ENCODE data around the gene ELMO3. TPM values are rescaled to one million over a fixed set of nuclear protein-coding genes. Genes with fewer than 3 reads are reported as not detected.

The ELMO3 gene
- total RNA-seq, 1 donor from 2014 or later = not detected

DNA sequence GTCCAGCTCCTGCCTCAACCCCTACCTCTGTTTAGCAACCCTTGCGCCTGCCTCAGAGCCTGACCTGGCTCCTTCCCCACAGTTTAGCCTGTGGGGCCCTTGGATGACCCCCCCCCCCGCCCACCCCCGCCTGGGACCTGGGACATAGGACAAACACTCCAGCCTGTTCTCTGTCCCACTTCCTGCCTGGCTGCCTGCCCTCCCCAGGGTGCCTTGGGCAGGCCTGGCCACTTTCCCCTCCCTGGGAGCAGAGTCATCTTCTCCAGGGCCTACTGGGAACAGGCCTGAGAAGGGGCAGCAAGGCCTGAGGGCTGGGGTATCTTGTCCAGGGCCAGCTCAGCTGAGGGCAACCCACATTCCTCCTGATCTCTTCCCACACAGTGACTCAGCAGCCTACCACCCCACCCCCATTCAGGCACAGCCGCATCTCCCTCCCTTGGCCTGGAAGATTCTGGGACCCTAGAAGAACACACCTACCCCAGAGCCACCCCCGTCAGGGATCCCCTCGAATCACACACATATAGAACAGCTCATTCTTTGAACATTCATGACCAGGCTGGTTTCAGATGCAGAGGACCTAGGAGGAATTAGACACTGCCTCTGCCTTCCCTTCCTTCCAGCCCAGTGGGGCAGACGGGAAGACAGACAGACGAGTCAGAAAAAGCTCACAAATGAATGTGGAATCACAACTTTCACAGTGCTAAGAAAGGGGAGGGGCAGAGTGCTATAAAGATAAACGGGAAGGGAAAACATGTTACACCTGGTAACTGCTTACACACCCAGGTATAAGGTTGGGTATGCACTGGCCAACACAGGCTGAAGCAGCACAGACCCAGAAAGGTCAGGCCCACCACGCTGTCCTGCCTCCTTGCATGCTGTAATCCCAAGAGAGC lies 42.3 kb downstream of the ELMO3 start:
- intact Hi-C loops (cut with DNase I) = loop anchor here (10.0 kb wide), 3 partner anchors 424 to 604 kb away; partner anchors contain the start of genes ACD, C16orf86, CENPT and ENKD1
- Histone ChIP-seq H3K4me3 (no peak overlapping the region), H3K27me3 (no peaks in the 10 kb centered on the region), H3K27ac (peak overlapping the region; percentile 87), H3K4me1 (peaks cover 18 to 32% of the 10 kb centered on the region in 2 donors), H3K9me3 (no peaks in the 10 kb centered on the region), H3K36me3 (peaks cover 24 to 28% of the 10 kb centered on the region in 2 donors)
- TF ChIP-seq, protein P1, sequence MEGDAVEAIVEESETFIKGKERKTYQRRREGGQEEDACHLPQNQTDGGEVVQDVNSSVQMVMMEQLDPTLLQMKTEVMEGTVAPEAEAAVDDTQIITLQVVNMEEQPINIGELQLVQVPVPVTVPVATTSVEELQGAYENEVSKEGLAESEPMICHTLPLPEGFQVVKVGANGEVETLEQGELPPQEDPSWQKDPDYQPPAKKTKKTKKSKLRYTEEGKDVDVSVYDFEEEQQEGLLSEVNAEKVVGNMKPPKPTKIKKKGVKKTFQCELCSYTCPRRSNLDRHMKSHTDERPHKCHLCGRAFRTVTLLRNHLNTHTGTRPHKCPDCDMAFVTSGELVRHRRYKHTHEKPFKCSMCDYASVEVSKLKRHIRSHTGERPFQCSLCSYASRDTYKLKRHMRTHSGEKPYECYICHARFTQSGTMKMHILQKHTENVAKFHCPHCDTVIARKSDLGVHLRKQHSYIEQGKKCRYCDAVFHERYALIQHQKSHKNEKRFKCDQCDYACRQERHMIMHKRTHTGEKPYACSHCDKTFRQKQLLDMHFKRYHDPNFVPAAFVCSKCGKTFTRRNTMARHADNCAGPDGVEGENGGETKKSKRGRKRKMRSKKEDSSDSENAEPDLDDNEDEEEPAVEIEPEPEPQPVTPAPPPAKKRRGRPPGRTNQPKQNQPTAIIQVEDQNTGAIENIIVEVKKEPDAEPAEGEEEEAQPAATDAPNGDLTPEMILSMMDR (IDR thresholded peaks at IDR 0.05) = no peak
- DNase-seq (ENCODE audit: low spot score in 2 of 2) = peak in 1 of 2 donors; percentile 83

DNA sequence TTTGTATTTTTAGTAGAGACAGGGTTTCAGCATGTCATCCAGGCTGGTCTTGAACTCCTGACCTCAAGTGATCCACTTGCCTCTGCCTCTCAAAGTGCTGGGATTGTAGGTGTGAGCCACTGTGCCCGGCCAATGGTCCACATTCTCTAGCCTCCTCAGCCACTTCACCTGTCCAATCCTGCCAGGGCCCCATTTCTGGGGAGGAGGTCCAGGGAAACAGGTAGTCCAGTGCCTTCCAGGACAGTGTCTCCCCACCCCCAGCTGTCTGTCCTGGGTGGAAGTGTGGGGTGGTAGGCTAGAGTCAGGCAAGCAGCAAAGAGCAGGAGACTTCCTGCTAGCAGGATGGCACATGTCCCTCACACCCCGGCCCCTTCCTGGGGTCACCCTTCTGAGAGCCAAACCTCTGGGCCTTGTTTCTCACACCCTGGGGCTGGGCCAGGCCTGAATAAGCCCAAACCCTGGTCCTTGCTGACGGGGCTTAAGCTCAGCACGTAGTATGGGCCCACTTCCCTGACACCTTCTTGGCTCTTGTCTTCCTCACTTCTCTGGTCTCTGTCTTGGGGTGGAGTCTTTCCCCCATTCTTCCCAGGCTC lies 43.3 kb downstream of the ELMO3 start:
- TF ChIP-seq, protein P1 (IDR thresholded peaks at IDR 0.05) = no peak
- H3K27ac ChIP-seq = peak overlapping the region; percentile 87
- DNase-seq (ENCODE audit: low spot score in 2 of 2) = no peak
- peaks cover 18 to 32% of the 10 kb centered on the region in 2 donors for H3K4me1 ChIP-seq
- peaks cover 14 to 19% of the 10 kb centered on the region in 2 donors for H3K36me3 ChIP-seq
- no peaks in the 10 kb centered on the region for H3K9me3 ChIP-seq
- H3K4me3 ChIP-seq = no peak overlapping the region
- intact Hi-C loops (cut with DNase I) = loop anchor here (10.0 kb wide), 3 partner anchors 423 to 603 kb away; partner anchors contain the start of genes ACD, C16orf86, CENPT and ENKD1
- no peaks in the 10 kb centered on the region for H3K27me3 ChIP-seq

DNA sequence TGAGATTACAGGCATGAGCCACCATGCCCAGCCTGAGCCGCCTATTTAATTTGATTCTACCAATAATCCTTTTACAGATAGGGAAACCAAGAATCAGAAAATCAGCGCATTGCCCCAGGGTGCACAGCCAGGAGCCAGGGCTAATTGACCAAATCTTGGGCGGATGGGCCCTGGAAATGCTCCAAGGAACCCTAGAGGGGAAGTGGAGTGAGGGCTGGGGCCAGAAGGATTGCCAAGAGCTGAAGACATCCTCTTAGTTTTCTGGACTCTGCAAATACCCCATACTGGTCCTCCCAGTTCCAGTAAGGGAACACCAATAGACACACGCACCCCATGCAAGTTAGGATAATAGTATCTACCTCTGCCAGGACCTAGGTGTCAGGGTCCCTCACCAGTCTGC lies 44.5 kb downstream of the ELMO3 start:
- intact Hi-C loops (cut with DNase I) = loop anchor here (10.0 kb wide), 3 partner anchors 421 to 601 kb away; partner anchors contain the start of genes ACD, C16orf86, CENPT and ENKD1
- TF ChIP-seq, protein P1 (IDR thresholded peaks at IDR 0.05) = no peak
- DNase-seq (ENCODE audit: low spot score in 2 of 2) = no peak
- H3K9me3 ChIP-seq = no peaks in the 10 kb centered on the region
- peaks cover 4 to 10% of the 10 kb centered on the region in 2 donors for H3K36me3 ChIP-seq
- no peaks in the 10 kb centered on the region for H3K27me3 ChIP-seq
- peak overlapping the region; percentile 82 to 89 for H3K27ac ChIP-seq
- H3K4me3 ChIP-seq = no peak overlapping the region
- peaks cover 27 to 40% of the 10 kb centered on the region in 2 donors for H3K4me1 ChIP-seq

DNA sequence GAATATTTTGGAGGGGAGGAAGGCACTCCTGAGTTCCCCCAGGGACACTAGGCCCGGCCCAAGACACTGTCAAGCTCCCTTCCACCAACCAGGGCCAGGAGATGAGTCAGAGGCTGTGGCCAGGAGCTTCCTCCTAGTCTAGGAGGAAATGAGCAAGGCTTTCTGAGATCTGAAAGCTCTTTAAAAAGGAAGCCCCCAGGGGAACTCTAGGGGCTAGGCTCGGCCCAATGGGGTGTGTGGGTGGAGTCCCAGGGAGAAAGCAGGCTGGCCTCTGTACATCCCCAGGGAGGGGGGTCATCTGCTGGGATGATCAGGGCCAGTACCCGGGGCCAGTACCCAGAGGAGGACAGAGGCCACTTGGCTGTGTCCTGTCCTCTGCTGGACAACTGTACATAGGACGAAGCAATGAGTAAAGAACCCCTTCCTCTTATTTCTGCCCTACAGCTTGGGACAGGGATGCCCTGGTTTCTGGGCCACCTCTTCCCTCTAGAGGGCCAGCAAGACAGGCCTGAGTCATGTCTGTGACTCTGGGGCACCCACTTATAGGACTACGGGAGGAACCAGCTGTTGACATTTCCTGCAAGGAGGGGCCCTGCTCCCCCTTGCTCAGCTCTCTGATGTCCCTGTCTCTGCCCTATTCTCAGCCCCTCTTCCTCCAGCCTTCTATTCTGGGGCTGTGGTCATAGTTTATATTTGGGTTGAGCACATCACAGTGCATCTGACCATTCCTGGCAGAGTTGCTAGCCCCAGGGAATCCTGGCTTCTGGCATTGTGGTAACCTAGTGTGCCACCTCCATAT lies 45.7 kb downstream of the ELMO3 start:
- intact Hi-C loops (cut with DNase I) = loop anchor here (10.0 kb wide), 3 partner anchors 420 to 600 kb away; partner anchors contain the start of genes ACD, C16orf86, CENPT and ENKD1
- peak; percentile 66 to 89 for DNase-seq (ENCODE audit: low spot score in 2 of 2)
- peak overlapping the region; percentile 82 to 89 for H3K27ac ChIP-seq
- H3K36me3 ChIP-seq = no peaks in the 10 kb centered on the region
- TF ChIP-seq, protein P1 (IDR thresholded peaks at IDR 0.05) = no peak
- peaks cover 6% of the 10 kb centered on the region for H3K27me3 ChIP-seq
- H3K4me3 ChIP-seq = peak overlapping the region in 1 of 2 donors; percentile 69
- peaks cover 36 to 44% of the 10 kb centered on the region in 2 donors for H3K4me1 ChIP-seq
- no peaks in the 10 kb centered on the region for H3K9me3 ChIP-seq

DNA sequence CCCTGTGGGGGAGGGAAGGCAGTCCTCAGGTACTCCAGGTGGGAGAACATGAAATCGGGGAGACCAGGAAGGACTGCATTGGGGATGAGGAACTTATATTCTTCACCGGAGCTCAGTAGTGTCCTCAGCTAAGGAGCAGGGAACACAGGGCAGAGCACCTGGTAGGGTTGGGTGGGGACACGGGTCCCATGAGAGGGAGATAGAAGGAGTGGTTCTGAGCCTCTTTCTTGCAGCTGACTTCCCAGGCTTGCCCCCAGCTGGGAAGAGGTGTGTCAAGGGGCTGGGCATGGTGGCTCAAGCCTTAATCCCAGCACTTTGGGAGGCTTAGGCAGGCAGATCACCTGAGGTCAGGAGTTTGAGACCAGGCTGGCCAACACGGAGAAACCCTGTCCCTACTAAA lies 46.3 kb downstream of the ELMO3 start:
- Histone ChIP-seq H3K27me3 (peaks cover 6% of the 10 kb centered on the region), H3K27ac (peak overlapping the region; percentile 82 to 89), H3K36me3 (no peaks in the 10 kb centered on the region), H3K4me1 (peaks cover 36 to 44% of the 10 kb centered on the region in 2 donors), H3K9me3 (no peaks in the 10 kb centered on the region), H3K4me3 (peak overlapping the region; percentile 65 to 69)
- no peak for DNase-seq (ENCODE audit: low spot score in 2 of 2)
- TF ChIP-seq, protein P1 (IDR thresholded peaks at IDR 0.05) = no peak
- intact Hi-C loops (cut with DNase I) = loop anchor here (10.0 kb wide), 3 partner anchors 420 to 600 kb away; partner anchors contain the start of genes ACD, C16orf86, CENPT and ENKD1

All from ascending aorta (tissue), 2 donors.